GM12865 (cell line): ENCODE measurements around the gene SPTLC2.

ENCODE experiments used
- DNase-seq: peaks from one replicate; pipeline ENCODE4 v3.0.0; 2010; ENCODE audit warnings: low read depth
- H3K4me3 ChIP-seq: 2 replicates; pipeline ENCODE4 v1.5.1; 2011; ENCODE audit warnings: mild to moderate bottlenecking, low read depth, low read length, control low read depth
- TF ChIP-seq, protein P1 (sequence below): IDR thresholded peaks from 2 replicates; pipeline ENCODE4 v1.5.1; 2011; ENCODE audit warnings: low read length, control low read depth, low read depth, inconsistent platforms; ENCODE audit not compliant: insufficient read depth; ENCODE audit errors: missing control alignments

The SPTLC2 gene

DNA sequence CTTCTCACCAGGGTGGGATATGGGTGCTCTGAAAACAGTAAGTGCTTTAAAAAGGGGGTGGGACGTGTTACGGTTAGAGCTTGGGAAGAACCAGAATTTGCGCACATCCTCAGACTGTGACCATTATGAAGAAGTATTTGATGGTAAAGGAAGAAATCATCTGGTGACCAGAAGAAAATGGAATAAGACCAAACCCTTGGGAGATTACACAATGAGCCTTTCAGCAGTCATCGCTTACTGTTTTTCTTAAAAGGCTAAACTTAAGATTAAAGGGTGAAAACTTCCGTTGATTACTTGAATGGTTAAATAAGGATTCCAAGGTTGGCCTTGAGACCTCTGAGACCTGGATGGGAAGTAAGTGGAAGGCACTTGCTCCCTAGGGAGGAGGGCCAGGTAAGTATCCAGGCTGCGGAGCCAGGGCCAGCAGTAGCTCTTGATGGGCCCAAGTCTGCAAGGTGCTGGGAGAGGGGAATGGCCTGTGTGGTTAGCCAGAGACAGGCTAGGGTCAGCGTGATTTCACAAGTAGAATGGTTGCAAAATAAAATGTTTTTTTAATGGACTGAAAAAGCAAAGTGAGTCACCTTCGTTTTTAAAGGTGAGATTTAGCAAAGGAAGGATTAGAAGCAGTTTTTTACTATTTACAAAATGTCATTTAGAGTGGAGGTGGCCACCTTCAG, 104.8 kb downstream of the SPTLC2 start:
- TF ChIP-seq, protein P1, sequence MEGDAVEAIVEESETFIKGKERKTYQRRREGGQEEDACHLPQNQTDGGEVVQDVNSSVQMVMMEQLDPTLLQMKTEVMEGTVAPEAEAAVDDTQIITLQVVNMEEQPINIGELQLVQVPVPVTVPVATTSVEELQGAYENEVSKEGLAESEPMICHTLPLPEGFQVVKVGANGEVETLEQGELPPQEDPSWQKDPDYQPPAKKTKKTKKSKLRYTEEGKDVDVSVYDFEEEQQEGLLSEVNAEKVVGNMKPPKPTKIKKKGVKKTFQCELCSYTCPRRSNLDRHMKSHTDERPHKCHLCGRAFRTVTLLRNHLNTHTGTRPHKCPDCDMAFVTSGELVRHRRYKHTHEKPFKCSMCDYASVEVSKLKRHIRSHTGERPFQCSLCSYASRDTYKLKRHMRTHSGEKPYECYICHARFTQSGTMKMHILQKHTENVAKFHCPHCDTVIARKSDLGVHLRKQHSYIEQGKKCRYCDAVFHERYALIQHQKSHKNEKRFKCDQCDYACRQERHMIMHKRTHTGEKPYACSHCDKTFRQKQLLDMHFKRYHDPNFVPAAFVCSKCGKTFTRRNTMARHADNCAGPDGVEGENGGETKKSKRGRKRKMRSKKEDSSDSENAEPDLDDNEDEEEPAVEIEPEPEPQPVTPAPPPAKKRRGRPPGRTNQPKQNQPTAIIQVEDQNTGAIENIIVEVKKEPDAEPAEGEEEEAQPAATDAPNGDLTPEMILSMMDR: no peak
- DNase-seq: no peak
- H3K4me3 ChIP-seq: no peak overlapping the region

DNA sequence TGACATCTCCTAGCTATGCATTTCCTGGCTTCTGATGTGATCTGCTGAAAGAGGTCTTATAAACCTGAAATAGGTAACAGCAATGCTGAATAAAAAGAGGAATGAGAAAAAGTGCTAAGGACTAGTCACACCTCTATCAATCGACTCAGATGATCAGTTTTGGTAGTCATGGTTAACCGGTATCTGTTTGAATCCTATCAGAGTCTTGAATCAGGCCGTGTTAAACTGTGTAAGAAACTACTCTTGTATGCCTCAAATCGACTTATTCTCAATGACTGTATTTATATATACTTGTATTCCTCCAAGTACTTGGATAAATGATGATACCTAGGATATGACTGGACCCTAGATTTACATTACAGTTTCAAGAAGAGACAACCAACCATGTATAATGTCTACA, 107.1 kb downstream of the SPTLC2 start:
- TF ChIP-seq, protein P1: no peak
- no peak overlapping the region for H3K4me3 ChIP-seq
- no peak for DNase-seq

DNA sequence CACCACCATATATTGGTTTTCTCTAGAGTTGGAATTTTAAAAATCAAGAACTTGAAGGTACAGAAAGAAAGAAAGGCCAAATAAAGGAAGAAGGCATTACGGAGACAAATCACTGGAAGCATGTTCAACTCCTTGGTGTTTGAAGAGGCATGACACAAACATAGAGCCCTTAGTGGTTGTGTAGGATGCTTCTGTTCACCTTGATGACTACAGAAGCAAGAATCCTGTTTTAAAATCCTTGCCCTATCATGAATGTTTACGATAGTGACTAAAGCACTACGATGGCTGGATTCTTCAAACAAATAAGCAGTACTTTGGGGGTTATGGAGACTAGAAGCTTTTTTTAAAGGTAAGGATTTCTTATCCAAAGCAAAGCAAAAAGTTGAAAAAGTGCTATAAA, 107.6 kb downstream of the SPTLC2 start:
- TF ChIP-seq, protein P1: no peak
- no peak for DNase-seq
- H3K4me3 ChIP-seq: no peak overlapping the region

DNA sequence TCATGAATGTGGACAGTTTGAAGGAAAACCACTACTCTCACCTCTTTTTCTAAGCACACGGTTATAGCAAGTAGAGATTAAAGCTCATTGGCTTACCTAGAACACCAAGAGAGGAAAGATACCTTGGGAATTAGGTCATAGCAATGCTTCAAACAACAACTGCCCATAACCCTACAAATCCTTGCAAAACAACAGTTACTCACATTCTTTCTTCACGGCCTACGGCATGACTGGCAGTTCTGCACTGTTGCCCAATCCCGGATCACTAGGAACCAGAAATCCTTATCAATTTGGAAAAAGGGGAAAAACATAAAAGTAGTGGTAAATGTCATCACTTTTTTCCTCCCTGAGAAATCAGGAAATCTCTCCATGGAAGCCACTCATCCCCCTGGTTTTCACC, 108.2 kb downstream of the SPTLC2 start:
- DNase-seq: no peak
- TF ChIP-seq, protein P1: no peak
- H3K4me3 ChIP-seq: no peak overlapping the region

DNA sequence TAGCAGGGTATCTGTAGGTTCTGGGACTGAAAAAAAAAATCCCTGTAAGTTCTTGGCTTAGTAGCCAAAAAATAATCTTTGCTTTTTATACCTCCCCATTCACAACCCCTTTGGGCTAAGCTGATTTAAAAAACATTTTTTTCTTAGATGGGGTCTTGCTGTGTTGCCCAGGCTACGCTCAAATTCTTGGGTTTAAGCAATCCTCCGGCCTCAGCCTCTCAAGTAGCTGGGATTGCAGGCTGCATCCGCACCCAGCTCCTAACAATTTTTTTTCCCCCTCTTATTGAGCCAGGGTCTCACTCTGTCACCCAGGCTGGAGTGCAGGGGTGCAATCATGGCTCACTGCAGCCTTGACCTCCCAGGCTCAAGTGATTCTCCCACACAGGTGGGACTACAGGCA, 108.7 kb downstream of the SPTLC2 start:
- TF ChIP-seq, protein P1: no peak
- no peak overlapping the region for H3K4me3 ChIP-seq
- no peak for DNase-seq

DNA sequence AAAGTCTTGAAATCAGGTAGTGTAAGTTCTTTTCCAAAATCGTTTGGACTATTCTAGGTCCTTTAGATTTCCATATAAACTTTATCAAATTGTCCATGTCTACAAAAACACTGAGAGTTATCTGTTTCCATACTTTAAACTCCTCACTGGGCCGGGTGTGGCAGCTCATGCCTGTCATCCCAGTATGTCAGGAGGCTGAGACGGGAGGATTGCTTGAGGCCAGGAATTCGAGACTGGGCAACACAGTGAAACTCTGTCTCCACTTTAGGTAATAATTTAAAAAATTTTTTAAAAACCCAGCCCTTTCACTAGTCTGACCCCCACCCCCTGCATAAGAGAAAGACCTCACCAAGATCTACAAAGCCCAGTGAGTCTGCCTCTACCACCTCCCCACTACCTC, 111.4 kb downstream of the SPTLC2 start:
- DNase-seq: no peak
- TF ChIP-seq, protein P1: no peak
- H3K4me3 ChIP-seq: no peak overlapping the region

DNA sequence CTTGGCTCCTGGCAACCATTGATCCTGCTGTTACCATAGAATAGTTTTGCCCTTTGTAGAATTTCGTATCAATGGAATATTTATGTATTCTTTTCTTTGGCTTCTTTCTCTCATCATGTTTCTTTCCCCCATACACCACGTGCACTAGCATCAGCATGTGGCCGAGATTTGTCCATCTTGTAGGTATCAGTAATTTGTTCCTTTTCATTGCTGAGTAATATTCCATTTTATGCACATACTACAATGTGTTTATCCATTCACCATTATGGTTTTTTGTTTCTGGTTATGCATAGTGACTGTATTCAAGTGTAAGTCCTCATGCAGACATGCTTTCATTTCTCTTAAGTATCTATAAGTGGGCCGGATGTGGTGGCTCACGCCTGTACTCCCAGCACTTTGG, 113.3 kb downstream of the SPTLC2 start:
- no peak overlapping the region for H3K4me3 ChIP-seq
- TF ChIP-seq, protein P1: no peak

More for the DNA sequence above, 113.3 kb downstream of the SPTLC2 start:
- no peak for DNase-seq
